ENCODE data around the gene YDJC.

DNA sequence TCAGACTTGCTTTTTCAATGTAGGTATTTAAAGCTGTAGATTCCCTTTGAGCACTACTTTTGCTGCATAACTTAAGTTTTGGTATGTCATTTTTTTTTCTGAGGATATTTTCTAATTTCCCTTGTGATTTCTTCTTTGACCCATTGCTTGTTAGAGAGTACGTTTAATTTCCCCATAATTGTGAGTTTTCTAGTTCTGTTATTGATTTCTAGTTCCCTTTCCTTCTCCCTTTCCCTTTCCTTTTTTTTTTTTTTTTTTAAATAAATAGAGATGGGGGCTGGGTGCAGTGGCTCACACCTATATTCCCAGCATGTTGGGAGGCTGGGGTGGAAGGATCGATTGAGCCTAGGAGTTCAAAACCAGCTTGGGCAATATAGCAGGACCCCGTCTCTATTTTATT, 31.5 kb downstream of the YDJC start:
- TF ChIP-seq POLR2AphosphoS5 (IDR thresholded peaks at IDR 0.05) = no peak
- TF ChIP-seq, protein P1, sequence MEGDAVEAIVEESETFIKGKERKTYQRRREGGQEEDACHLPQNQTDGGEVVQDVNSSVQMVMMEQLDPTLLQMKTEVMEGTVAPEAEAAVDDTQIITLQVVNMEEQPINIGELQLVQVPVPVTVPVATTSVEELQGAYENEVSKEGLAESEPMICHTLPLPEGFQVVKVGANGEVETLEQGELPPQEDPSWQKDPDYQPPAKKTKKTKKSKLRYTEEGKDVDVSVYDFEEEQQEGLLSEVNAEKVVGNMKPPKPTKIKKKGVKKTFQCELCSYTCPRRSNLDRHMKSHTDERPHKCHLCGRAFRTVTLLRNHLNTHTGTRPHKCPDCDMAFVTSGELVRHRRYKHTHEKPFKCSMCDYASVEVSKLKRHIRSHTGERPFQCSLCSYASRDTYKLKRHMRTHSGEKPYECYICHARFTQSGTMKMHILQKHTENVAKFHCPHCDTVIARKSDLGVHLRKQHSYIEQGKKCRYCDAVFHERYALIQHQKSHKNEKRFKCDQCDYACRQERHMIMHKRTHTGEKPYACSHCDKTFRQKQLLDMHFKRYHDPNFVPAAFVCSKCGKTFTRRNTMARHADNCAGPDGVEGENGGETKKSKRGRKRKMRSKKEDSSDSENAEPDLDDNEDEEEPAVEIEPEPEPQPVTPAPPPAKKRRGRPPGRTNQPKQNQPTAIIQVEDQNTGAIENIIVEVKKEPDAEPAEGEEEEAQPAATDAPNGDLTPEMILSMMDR (IDR thresholded peaks at IDR 0.05) = no peak
- no peak for TF ChIP-seq POLR2A (IDR thresholded peaks at IDR 0.05)
